HepG2 (cell line): Measurements from ENCODE around the gene THRSP. TPM values are rescaled to one million over a fixed set of nuclear protein-coding genes. Genes with fewer than 3 reads are reported as not detected.
A peak's percentile ranks its signal among the peaks of the same experiment; 100 is the strongest.

ENCODE experiments used
- AKAP8 ChIP-seq: sonication (generic); formaldehyde crosslinking; IDR thresholded peaks from 2 replicates; pipeline ENCODE4 v1.5.1; 2020; ENCODE audit warnings: mild to moderate bottlenecking, missing genetic modification reagents
- ARID5B ChIP-seq: IDR thresholded peaks from 2 replicates; pipeline ENCODE4 v1.4.0; 2020; ENCODE audit warnings: mild to moderate bottlenecking, missing genetic modification reagents
- ELF1 ChIP-seq: sonication (generic); formaldehyde crosslinking; IDR thresholded peaks from 2 replicates; pipeline ENCODE4 v1.4.0; 2020; ENCODE audit warnings: missing genetic modification reagents
- RBM39 ChIP-seq: fragments of 200-400 bp; formaldehyde crosslinking; IDR thresholded peaks from one replicate; pipeline ENCODE4 v1.6.1; 2018; ENCODE audit warnings: antibody characterized with exemption, mild to moderate bottlenecking, low read depth, low read length; ENCODE audit not compliant: poor library complexity, severe bottlenecking
- TRAFD1 ChIP-seq: sonication (generic); formaldehyde crosslinking; IDR thresholded peaks from 2 replicates; pipeline ENCODE4 v1.5.1; 2020; ENCODE audit warnings: missing genetic modification reagents, mild to moderate bottlenecking, borderline replicate concordance
- YEATS2 ChIP-seq: sonication (generic); formaldehyde crosslinking; IDR thresholded peaks from 2 replicates; pipeline ENCODE4 v1.4.0; 2020; ENCODE audit warnings: missing genetic modification reagents, borderline replicate concordance
- ZNF280D ChIP-seq: sonication (generic); formaldehyde crosslinking; IDR thresholded peaks from 2 replicates; pipeline ENCODE4 v1.5.1; 2020; ENCODE audit warnings: mild to moderate bottlenecking, missing genetic modification reagents
- ZNF512 ChIP-seq: sonication (generic); formaldehyde crosslinking; IDR thresholded peaks from 2 replicates; pipeline ENCODE4 v1.4.0; 2020; ENCODE audit warnings: mild to moderate bottlenecking, missing genetic modification reagents
- ZNF710 ChIP-seq: sonication (generic); formaldehyde crosslinking; IDR thresholded peaks from 2 replicates; pipeline ENCODE4 v1.5.0; 2020; ENCODE audit warnings: mild to moderate bottlenecking, missing genetic modification reagents, borderline replicate concordance
- ZNF800 ChIP-seq: sonication (generic); formaldehyde crosslinking; IDR thresholded peaks from 2 replicates; pipeline ENCODE4 v1.4.0; 2020; ENCODE audit warnings: missing genetic modification reagents
- polyA plus RNA-seq, 8 experiments: library from polyadenylated mRNA; depleted of rRNA in 3 of 8; stranded (reverse) in 7 of 8; unstranded in 1 of 8; fragments of >200 nt; fragmentation: Illumina TruSeq in 4 of 8; extraction: Trizol in 4 of 8; gene quantifications; 2 replicates each; pipeline versions ENCODE4 v1.2.1 to v1.2.3, GENCODE V29; 2011 to 2016; ENCODE audit warnings: low read depth in 4 of 8, missing spikeins in 1 of 8, mixed read lengths in 1 of 8; ENCODE audit not compliant: insufficient read depth in 1 of 8
- total RNA-seq, 5 experiments: library from RNA; depleted of rRNA; stranded (reverse); fragments of >200 nt; fragmentation: Illumina TruSeq; extraction: Trizol; gene quantifications; 2 replicates each; pipeline ENCODE4 v1.2.3, GENCODE V29; 2016; ENCODE audit warnings: low read depth in 1 of 5

Gene THRSP
- total and polyA plus RNA-seq, 2 of the 13 experiments (the other 11 are each of a cell fraction or from before 2014, with no cell fraction given) = 0.13 to 0.58 TPM

- TF ChIP-seq ZNF800 (CRISPR knock-in tag) (0 out of 2 replicates have a peak, but pooled peaks have one; percentile 34), YEATS2 (CRISPR knock-in tag) (no peak), RBM39 (no peak), ELF1 (CRISPR knock-in tag) (peak; percentile 49), AKAP8 (peak; percentile 55; the same call in 1 of the 2 replicates), ARID5B (CRISPR knock-in tag) (0 out of 2 replicates have a peak, but pooled peaks have one; percentile 45), ZNF710 (CRISPR knock-in tag) (0 out of 2 replicates have a peak, but pooled peaks have one; percentile 10), TRAFD1 (CRISPR knock-in tag) (peak; percentile 48; the same call in 1 of the 2 replicates), ZNF280D (CRISPR knock-in tag) (peak; percentile 80), ZNF512 (CRISPR knock-in tag) (no peak)
Measured at GRCh38 chr11:78022397-78023396, 41.0 kb upstream of the THRSP start, which contains the start of gene KCTD14 (continued).
